Panc1 (cell line): ENCODE measurements around the gene PFKFB3. TPM values are rescaled to one million over a fixed set of nuclear protein-coding genes. Genes with fewer than 3 reads are reported as not detected.

Experiments
- ATAC-seq: fragments of 200-7000 bp; cut with Tn5 transposase; 2 replicates; pipeline ENCODE4 v1.9.1; 2020; ENCODE audit warnings: mild to moderate bottlenecking, moderate library complexity
- Bru-seq: library from RNA; stranded (reverse); fragments of 400-500 nt; gene quantifications from one replicate; lab custom pipeline; 2021; lab: Mats Ljungman, UMichigan
- BruChase-seq, 2 experiments: library from RNA; stranded (reverse); fragments of 400-500 nt; gene quantifications; one replicate each; lab custom pipeline; 2021; lab: Mats Ljungman, UMichigan
- BruUV-seq: library from RNA; stranded (reverse); fragments of 400-500 nt; replicated peaks from 2 replicates; lab custom pipeline; 2021; lab: Mats Ljungman, UMichigan
- CTCF ChIA-PET: fragments of 300-600 bp; sonication (Branson Sonifier 250); formaldehyde crosslinking; loops from one replicate; lab custom pipeline; 2022; ENCODE audit warnings: antibody characterized with exemption; lab: Charles Lee
- POLR2A ChIA-PET: fragments of 300-600 bp; sonication (Branson Sonifier 250); formaldehyde crosslinking; loops from one replicate; lab custom pipeline; 2022; ENCODE audit warnings: antibody characterized with exemption; lab: Charles Lee
- DNase-seq: peaks from one replicate; pipeline ENCODE4 v3.0.0-alpha.2; 2010; ENCODE audit warnings: low read depth, low spot score
- H3K27ac ChIP-seq: 2 replicates; pipeline ENCODE4 v1.5.1; 2011; ENCODE audit warnings: mild to moderate bottlenecking, low read length, inconsistent platforms
- H3K27me3 ChIP-seq: fragments of 200-500 bp; sonication (Bioruptor generic); 2 replicates; pipeline ENCODE4 v1.6.0; 2014; ENCODE audit warnings: low read length, inconsistent platforms; ENCODE audit not compliant: control insufficient read depth, insufficient read depth
- H3K36me3 ChIP-seq: fragments of 200-500 bp; sonication (Bioruptor generic); 2 replicates; pipeline ENCODE4 v1.5.1; 2014; ENCODE audit warnings: inconsistent platforms, mild to moderate bottlenecking, low read length, moderate library complexity; ENCODE audit not compliant: control insufficient read depth, insufficient read depth
- H3K4me1 ChIP-seq: 2 replicates; pipeline ENCODE4 v1.5.1; 2011; ENCODE audit warnings: inconsistent platforms, mild to moderate bottlenecking, low read length, moderate library complexity; ENCODE audit not compliant: control insufficient read depth, insufficient read depth
- H3K4me3 ChIP-seq, 2 experiments: 2 replicates each; pipeline ENCODE4 v1.5.1; 2011 to 2012; ENCODE audit warnings: low read depth in 2 of 2, low read length in 2 of 2, mild to moderate bottlenecking in 2 of 2, inconsistent platforms in 1 of 2, moderate library complexity in 1 of 2
- H3K9me3 ChIP-seq: fragments of 200-500 bp; sonication (Bioruptor generic); 2 replicates; pipeline ENCODE4 v1.5.1; 2014; ENCODE audit warnings: low read depth, mild to moderate bottlenecking, inconsistent platforms, low read length, moderate library complexity; ENCODE audit not compliant: control insufficient read depth, insufficient read depth
- POLR2AphosphoS5 ChIP-seq: IDR thresholded peaks from 2 replicates; pipeline ENCODE4 v1.6.1; 2012; ENCODE audit warnings: mild to moderate bottlenecking, low read depth, low read length, moderate library complexity
- SIN3A ChIP-seq: IDR thresholded peaks from 2 replicates; pipeline ENCODE4 v1.6.1; 2012; ENCODE audit warnings: low read depth, mild to moderate bottlenecking, low read length, moderate library complexity, borderline replicate concordance; ENCODE audit not compliant: insufficient read depth
- TCF7L2 ChIP-seq: IDR thresholded peaks from 2 replicates; pipeline ENCODE4 v1.6.1; 2011; ENCODE audit warnings: mild to moderate bottlenecking, low read depth, low read length, inconsistent platforms
- in situ Hi-C: cut with HindIII; loops from 2 replicates; pipeline ENCODE4 v1.10.0; 2016; ENCODE audit warnings: low sequenced_read_pairs, low pct_unique_long_range_greater_than_20kb
- intact Hi-C: fragments of 100-400 bp; cut with micrococcal nuclease; formaldehyde crosslinking; loops from one replicate; pipeline ENCODE4 v1.10.0; 2022; ENCODE audit not compliant: unreplicated experiment
- long read RNA-seq: library from polyadenylated mRNA; unstranded; transcript quantifications from one replicate; pipeline ENCODE4 v2.0.0, GENCODE V29; 2021; ENCODE audit not compliant: unreplicated experiment
- polyA plus RNA-seq: library from polyadenylated mRNA; unstranded; fragments of >200 nt; gene quantifications from one replicate; pipeline ENCODE4 v1.2.1, GENCODE V29; 2012; ENCODE audit warnings: missing spikeins; ENCODE audit not compliant: insufficient read length
- total RNA-seq: library from RNA; stranded (reverse); gene quantifications from one replicate; pipeline ENCODE4 v1.2.1, GENCODE V29; 2021; ENCODE audit not compliant: unreplicated experiment
- TF ChIP-seq, protein P1 (sequence below): fragments of 450-650 bp; IDR thresholded peaks from 2 replicates; pipeline ENCODE4 v1.5.1; 2017; ENCODE audit warnings: mild to moderate bottlenecking
- TF ChIP-seq, protein P2 (sequence below), 2 experiments: IDR thresholded peaks; 2 replicates each; pipeline ENCODE4 v1.6.1; 2011 to 2012; ENCODE audit warnings: low read depth in 2 of 2, control low read depth in 1 of 2, low read length in 1 of 2, mild to moderate bottlenecking in 1 of 2, moderate library complexity in 1 of 2; ENCODE audit not compliant: insufficient read depth in 1 of 2

The PFKFB3 gene
- total RNA-seq (17.1 TPM), Bru-seq, nascent RNA (percentile 62 among the genes with signal in this experiment), BruChase-seq, experiment 1, labeled RNA remaining after a 2-hour chase (percentile 66 among the genes with signal in this experiment), BruChase-seq, experiment 2, labeled RNA remaining after a 6-hour chase (percentile 73 among the genes with signal in this experiment)
- polyA plus RNA-seq, result 14.0 TPM
- long read RNA-seq, full-length matches to known transcripts, result 8 of 37 reads
- long read RNA-seq, partial matches to known transcripts, result 10 of 37 reads
- long read RNA-seq, other reads (novel, unspliced or antisense), result 19 of 37 reads

DNA sequence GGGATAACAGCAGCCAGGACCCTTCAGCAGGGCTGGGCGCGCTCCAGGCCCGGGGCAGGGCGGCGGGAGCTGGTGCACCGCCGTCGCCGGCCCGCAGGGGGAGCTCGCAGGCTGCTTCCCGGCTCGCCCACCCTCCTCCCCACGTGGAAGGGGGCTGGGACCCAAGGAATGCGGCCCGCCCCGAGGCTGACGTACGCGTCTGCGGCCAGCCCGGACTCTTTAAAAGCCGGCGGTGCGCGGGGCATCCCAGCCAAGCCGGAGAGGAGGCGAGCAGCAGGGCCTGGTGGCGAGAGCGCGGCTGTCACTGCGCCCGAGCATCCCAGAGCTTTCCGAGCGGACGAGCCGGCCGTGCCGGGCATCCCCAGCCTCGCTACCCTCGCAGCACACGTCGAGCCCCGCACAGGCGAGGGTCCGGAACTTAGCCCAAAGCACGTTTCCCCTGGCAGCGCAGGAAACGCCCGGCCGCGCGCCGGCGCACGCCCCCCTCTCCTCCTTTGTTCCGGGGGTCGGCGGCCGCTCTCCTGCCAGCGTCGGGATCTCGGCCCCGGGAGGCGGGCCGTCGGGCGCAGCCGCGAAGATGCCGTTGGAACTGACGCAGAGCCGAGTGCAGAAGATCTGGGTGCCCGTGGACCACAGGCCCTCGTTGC, at the start of gene PFKFB3:
TSS of gene PFKFB3 (plus strand) at position 249 of the 647 bp plus-strand sequence. CDS start at position 578, 329 bp downstream.
- Histone ChIP-seq H3K27ac (peak within 1 kb of the TSS; percentile 51; the same call in 1 of the 2 replicates), H3K4me1 (peaks cover 12% of the 10 kb centered on the region), H3K4me3 (peak within 1 kb of the TSS; percentile 66 to 68), H3K27me3 (no peaks in the 10 kb centered on the region), H3K36me3 (no peaks in the 10 kb centered on the region; the same call in 1 of the 2 replicates), H3K9me3 (no peaks in the 10 kb centered on the region)
- CTCF ChIA-PET, result interaction anchor here (0.5 to 3.1 kb wide), 5 partner anchors 31 to 203 kb away, joined by 3 to 46 read pairs (median 3); no protein-coding TSS in a partner anchor
- POLR2A ChIA-PET, result interaction anchor here (1.4 kb wide), 1 partner anchor 199 kb away, joined by 6 read pairs; no protein-coding TSS in a partner anchor
- TF ChIP-seq POLR2AphosphoS5 (peak; percentile 81), SIN3A (peak; percentile 73; the same call in 1 of the 2 replicates), TCF7L2 (no peak)
- TF ChIP-seq, protein P1, sequence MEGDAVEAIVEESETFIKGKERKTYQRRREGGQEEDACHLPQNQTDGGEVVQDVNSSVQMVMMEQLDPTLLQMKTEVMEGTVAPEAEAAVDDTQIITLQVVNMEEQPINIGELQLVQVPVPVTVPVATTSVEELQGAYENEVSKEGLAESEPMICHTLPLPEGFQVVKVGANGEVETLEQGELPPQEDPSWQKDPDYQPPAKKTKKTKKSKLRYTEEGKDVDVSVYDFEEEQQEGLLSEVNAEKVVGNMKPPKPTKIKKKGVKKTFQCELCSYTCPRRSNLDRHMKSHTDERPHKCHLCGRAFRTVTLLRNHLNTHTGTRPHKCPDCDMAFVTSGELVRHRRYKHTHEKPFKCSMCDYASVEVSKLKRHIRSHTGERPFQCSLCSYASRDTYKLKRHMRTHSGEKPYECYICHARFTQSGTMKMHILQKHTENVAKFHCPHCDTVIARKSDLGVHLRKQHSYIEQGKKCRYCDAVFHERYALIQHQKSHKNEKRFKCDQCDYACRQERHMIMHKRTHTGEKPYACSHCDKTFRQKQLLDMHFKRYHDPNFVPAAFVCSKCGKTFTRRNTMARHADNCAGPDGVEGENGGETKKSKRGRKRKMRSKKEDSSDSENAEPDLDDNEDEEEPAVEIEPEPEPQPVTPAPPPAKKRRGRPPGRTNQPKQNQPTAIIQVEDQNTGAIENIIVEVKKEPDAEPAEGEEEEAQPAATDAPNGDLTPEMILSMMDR, result peak; percentile 87
- peak; percentile 90 for ATAC-seq
- peak; percentile 30 for DNase-seq
- in situ Hi-C loops (no loop called here), intact Hi-C loops (loop anchor here (2.0 to 5.0 kb wide), 2 partner anchors 56 to 198 kb away; no protein-coding TSS in a partner anchor)
- BruUV-seq, result no TSS peak

DNA sequence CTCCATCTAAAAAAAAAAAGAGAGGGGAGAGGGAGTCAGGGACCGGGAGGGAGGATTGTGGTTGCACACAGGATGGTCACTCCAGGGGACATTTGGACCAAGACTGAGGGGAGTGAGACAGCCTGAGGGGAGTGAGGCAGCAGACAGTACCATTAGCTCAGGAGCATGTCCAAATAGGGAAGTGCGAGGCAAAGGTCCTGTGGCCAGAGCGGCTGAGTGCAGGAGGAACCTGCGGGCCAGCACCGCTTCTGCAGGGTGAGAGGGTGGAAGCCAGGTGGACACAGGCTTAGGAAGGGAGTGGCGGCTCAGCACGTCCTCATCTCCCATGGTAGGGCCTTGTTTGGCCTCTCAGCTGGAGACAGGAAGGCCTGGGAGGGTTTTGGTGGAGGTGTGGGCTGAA, 48.9 kb upstream of the PFKFB3 start:
- Histone ChIP-seq H3K4me3 (no peak overlapping the region), H3K27me3 (no peaks in the 10 kb centered on the region), H3K27ac (no peak overlapping the region), H3K4me1 (no peaks in the 10 kb centered on the region; the same call in 1 of the 2 replicates), H3K9me3 (no peaks in the 10 kb centered on the region), H3K36me3 (no peaks in the 10 kb centered on the region)
- no TSS peak for BruUV-seq
- ATAC-seq (no peak), DNase-seq (no peak)
- ChIA-PET CTCF (no interaction called here), POLR2A (no interaction called here)
- in situ Hi-C loops, result no loop called here
- intact Hi-C loops, result loop anchor here (10.0 kb wide), 1 partner anchor 49 kb away; no protein-coding TSS in a partner anchor
- TF ChIP-seq TCF7L2, result no peak
- no peak for TF ChIP-seq SIN3A
- TF ChIP-seq, protein P1, result no peak
- TF ChIP-seq POLR2AphosphoS5, result no peak
- TF ChIP-seq, protein P2, sequence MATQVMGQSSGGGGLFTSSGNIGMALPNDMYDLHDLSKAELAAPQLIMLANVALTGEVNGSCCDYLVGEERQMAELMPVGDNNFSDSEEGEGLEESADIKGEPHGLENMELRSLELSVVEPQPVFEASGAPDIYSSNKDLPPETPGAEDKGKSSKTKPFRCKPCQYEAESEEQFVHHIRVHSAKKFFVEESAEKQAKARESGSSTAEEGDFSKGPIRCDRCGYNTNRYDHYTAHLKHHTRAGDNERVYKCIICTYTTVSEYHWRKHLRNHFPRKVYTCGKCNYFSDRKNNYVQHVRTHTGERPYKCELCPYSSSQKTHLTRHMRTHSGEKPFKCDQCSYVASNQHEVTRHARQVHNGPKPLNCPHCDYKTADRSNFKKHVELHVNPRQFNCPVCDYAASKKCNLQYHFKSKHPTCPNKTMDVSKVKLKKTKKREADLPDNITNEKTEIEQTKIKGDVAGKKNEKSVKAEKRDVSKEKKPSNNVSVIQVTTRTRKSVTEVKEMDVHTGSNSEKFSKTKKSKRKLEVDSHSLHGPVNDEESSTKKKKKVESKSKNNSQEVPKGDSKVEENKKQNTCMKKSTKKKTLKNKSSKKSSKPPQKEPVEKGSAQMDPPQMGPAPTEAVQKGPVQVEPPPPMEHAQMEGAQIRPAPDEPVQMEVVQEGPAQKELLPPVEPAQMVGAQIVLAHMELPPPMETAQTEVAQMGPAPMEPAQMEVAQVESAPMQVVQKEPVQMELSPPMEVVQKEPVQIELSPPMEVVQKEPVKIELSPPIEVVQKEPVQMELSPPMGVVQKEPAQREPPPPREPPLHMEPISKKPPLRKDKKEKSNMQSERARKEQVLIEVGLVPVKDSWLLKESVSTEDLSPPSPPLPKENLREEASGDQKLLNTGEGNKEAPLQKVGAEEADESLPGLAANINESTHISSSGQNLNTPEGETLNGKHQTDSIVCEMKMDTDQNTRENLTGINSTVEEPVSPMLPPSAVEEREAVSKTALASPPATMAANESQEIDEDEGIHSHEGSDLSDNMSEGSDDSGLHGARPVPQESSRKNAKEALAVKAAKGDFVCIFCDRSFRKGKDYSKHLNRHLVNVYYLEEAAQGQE (IDR thresholded peaks at IDR 0.05; ENCODE audit: insufficient read depth in 1 of 2, low read depth in 2 of 2, low read length in 1 of 2), result no peak
